GM12891 (cell line): Measurements from ENCODE around the gene STXBP2.

Experiments
- POLR2A ChIP-seq: IDR thresholded peaks from 2 replicates; pipeline ENCODE4 v1.6.1; 2011; ENCODE audit warnings: low read depth, low read length, control low read depth
- POLR2AphosphoS5 ChIP-seq: IDR thresholded peaks from 2 replicates; pipeline ENCODE4 v1.6.1; 2011; ENCODE audit warnings: low read depth, low read length, control low read depth
- TAF1 ChIP-seq: IDR thresholded peaks from 2 replicates; pipeline ENCODE4 v1.6.1; 2011; ENCODE audit warnings: low read depth, low read length, control low read depth

DNA sequence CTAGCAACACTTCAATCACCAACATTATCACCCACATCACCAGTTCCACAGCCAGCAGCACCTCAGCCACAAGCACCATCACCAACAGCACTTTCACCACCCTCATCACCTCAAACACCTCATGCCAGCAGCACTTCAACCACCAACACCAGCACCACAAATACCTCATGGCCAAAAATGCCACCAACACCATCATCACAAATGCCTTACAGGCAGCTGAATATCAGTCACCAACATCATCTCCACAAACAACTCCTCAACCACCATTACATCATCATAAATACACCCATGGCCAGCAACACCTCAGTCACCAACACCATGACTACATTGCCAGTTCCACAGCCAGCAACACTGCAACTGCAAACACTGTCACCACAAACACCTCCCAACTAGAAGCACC lies 54.6 kb downstream of the STXBP2 start:
- TF ChIP-seq POLR2A (no peak), TAF1 (no peak), POLR2AphosphoS5 (no peak)
